Activated naive CD4-positive, alpha-beta T cell treated with anti-CD3 and anti-CD28 coated beads for 36 hours (primary cell): ENCODE results near the gene FNTB. TPM values are rescaled to one million over a fixed set of nuclear protein-coding genes. Genes with fewer than 3 reads are reported as not detected.

Experiments
- CTCF ChIA-PET: fragments of 350-600 bp; sonication (Branson Sonifier 250); formaldehyde crosslinking; loops from one replicate; lab custom pipeline; 2021; ENCODE audit warnings: antibody characterized with exemption; lab: Charles Lee
- DNase-seq: peaks from one replicate; pipeline ENCODE4 v3.0.0-alpha.2; 2020
- H3K27ac Mint-ChIP-seq: one replicate; pipeline ENCODE4 v1.8.0; 2021; ENCODE audit warnings: mild to moderate bottlenecking, mixed read lengths
- H3K27me3 Mint-ChIP-seq: one replicate; pipeline ENCODE4 v1.8.0; 2021; ENCODE audit warnings: low read depth, mixed read lengths
- H3K36me3 Mint-ChIP-seq: one replicate; pipeline ENCODE4 v1.8.0; 2021; ENCODE audit warnings: low read depth, mixed read lengths
- H3K4me1 Mint-ChIP-seq: one replicate; pipeline ENCODE4 v1.8.0; 2021; ENCODE audit warnings: low read depth, mixed read lengths
- H3K4me3 Mint-ChIP-seq: one replicate; pipeline ENCODE4 v1.8.0; 2021; ENCODE audit warnings: mild to moderate bottlenecking, moderate library complexity, mixed read lengths
- H3K9me3 Mint-ChIP-seq: one replicate; pipeline ENCODE4 v1.8.0; 2021; ENCODE audit warnings: mixed read lengths
- intact Hi-C: fragments of 100-400 bp; cut with micrococcal nuclease; formaldehyde crosslinking; loops from one replicate; pipeline ENCODE4 v1.15.1; 2023
- total RNA-seq, 2 experiments: library from RNA; stranded (reverse); gene quantifications; one replicate each; pipeline ENCODE4 v1.2.3, GENCODE V29; 2021

FNTB gene
- total RNA-seq, 2 experiments from 2014 or later, result 7.9 to 10.0 TPM

GRCh38 chr14:64946310-64947045 is 40.2 kb upstream of the FNTB start:
- H3K27ac Mint-ChIP-seq, result no peak overlapping the region
- H3K4me1 Mint-ChIP-seq, result peaks cover 32% of the 10 kb centered on the region
- H3K9me3 Mint-ChIP-seq, result no peaks in the 10 kb centered on the region
- no peak for DNase-seq
- CTCF ChIA-PET, result no interaction called here
- no peaks in the 10 kb centered on the region for H3K27me3 Mint-ChIP-seq
- intact Hi-C loops, result no loop called here
- H3K36me3 Mint-ChIP-seq, result peaks cover 14% of the 10 kb centered on the region
- H3K4me3 Mint-ChIP-seq, result no peak overlapping the region

- intact Hi-C loops, result no loop called here
- H3K27ac Mint-ChIP-seq, result no peak overlapping the region
- peaks cover 14% of the 10 kb centered on the region for H3K36me3 Mint-ChIP-seq
Measured at GRCh38 chr14:64947710-64948611, 38.7 kb upstream of the FNTB start.

GRCh38 chr14:64948612-64949210 is 38.0 kb upstream of the FNTB start:
- intact Hi-C loops, result no loop called here
- Mint-ChIP-seq H3K4me1 (peaks cover 24% of the 10 kb centered on the region), H3K27me3 (no peaks in the 10 kb centered on the region), H3K4me3 (no peak overlapping the region), H3K36me3 (peaks cover 11% of the 10 kb centered on the region), H3K27ac (no peak overlapping the region), H3K9me3 (no peaks in the 10 kb centered on the region)
- CTCF ChIA-PET, result interaction anchor here (0.6 kb wide), 1 partner anchor 8 kb away, joined by 6 read pairs; no protein-coding TSS in a partner anchor
- no peak for DNase-seq

More at GRCh38 chr14:64947710-64948611, 38.7 kb upstream of the FNTB start:
- DNase-seq, result no peak
- Mint-ChIP-seq H3K9me3 (no peaks in the 10 kb centered on the region), H3K4me3 (no peak overlapping the region), H3K27me3 (no peaks in the 10 kb centered on the region), H3K4me1 (peaks cover 31% of the 10 kb centered on the region)
- CTCF ChIA-PET, result interaction anchor here (0.5 kb wide), 1 partner anchor 9 kb away, joined by 5 read pairs; no protein-coding TSS in a partner anchor

GRCh38 chr14:64950889-64951288 is 35.8 kb upstream of the FNTB start:
- intact Hi-C loops, result no loop called here
- H3K36me3 Mint-ChIP-seq, result peaks cover 6% of the 10 kb centered on the region
- no peaks in the 10 kb centered on the region for H3K27me3 Mint-ChIP-seq
- no peak for DNase-seq
- H3K9me3 Mint-ChIP-seq, result no peaks in the 10 kb centered on the region
- H3K4me3 Mint-ChIP-seq, result no peak overlapping the region
- CTCF ChIA-PET, result interaction anchor here (0.5 kb wide), 1 partner anchor 15 kb away, joined by 6 read pairs; no protein-coding TSS in a partner anchor
- H3K27ac Mint-ChIP-seq, result no peak overlapping the region
- peaks cover 14% of the 10 kb centered on the region for H3K4me1 Mint-ChIP-seq

- peaks cover 6% of the 10 kb centered on the region for H3K36me3 Mint-ChIP-seq
Measured at GRCh38 chr14:64951291-64951690, 35.4 kb upstream of the FNTB start.

GRCh38 chr14:64951724-64952123 is 35.0 kb upstream of the FNTB start:
- H3K36me3 Mint-ChIP-seq, result peaks cover 4% of the 10 kb centered on the region
- no peaks in the 10 kb centered on the region for H3K27me3 Mint-ChIP-seq
- intact Hi-C loops, result no loop called here
- CTCF ChIA-PET, result interaction anchor here (0.6 kb wide), 1 partner anchor 384 kb away, joined by 3 read pairs; no protein-coding TSS in a partner anchor
- H3K4me1 Mint-ChIP-seq, result peaks cover 9% of the 10 kb centered on the region
- H3K9me3 Mint-ChIP-seq, result no peaks in the 10 kb centered on the region
- no peak overlapping the region for H3K27ac Mint-ChIP-seq
- no peak for DNase-seq
- no peak overlapping the region for H3K4me3 Mint-ChIP-seq

More at GRCh38 chr14:64951291-64951690, 35.4 kb upstream of the FNTB start:
- intact Hi-C loops, result no loop called here
- Mint-ChIP-seq H3K4me1 (peaks cover 13% of the 10 kb centered on the region), H3K4me3 (no peak overlapping the region), H3K27ac (no peak overlapping the region), H3K9me3 (no peaks in the 10 kb centered on the region), H3K27me3 (no peaks in the 10 kb centered on the region)
- CTCF ChIA-PET, result interaction anchor here (0.5 to 0.6 kb wide), 2 partner anchors 16 to 384 kb away, joined by 3 to 6 read pairs; no protein-coding TSS in a partner anchor
- no peak for DNase-seq

- Mint-ChIP-seq H3K9me3 (no peaks in the 10 kb centered on the region), H3K4me1 (peaks cover 4% of the 10 kb centered on the region), H3K36me3 (peaks cover 4% of the 10 kb centered on the region), H3K27me3 (no peaks in the 10 kb centered on the region), H3K27ac (no peak overlapping the region), H3K4me3 (no peak overlapping the region)
- intact Hi-C loops, result no loop called here
- no peak for DNase-seq
- CTCF ChIA-PET, result interaction anchor here (1.1 kb wide), 1 partner anchor 9 kb away, joined by 3 read pairs; no protein-coding TSS in a partner anchor
Measured at GRCh38 chr14:64952598-64953309, 33.9 kb upstream of the FNTB start.

- Mint-ChIP-seq H3K4me1 (peaks cover 4% of the 10 kb centered on the region), H3K27me3 (no peaks in the 10 kb centered on the region), H3K9me3 (no peaks in the 10 kb centered on the region), H3K4me3 (no peak overlapping the region), H3K27ac (no peak overlapping the region), H3K36me3 (peaks cover 4% of the 10 kb centered on the region)
- CTCF ChIA-PET, result interaction anchor here (1.1 kb wide), 1 partner anchor 8 kb away, joined by 3 read pairs; no protein-coding TSS in a partner anchor
- intact Hi-C loops, result no loop called here
- DNase-seq, result no peak
Measured at GRCh38 chr14:64953310-64953654, 33.4 kb upstream of the FNTB start.

- Mint-ChIP-seq H3K9me3 (no peaks in the 10 kb centered on the region), H3K4me1 (peaks cover 4% of the 10 kb centered on the region), H3K27me3 (no peaks in the 10 kb centered on the region), H3K27ac (no peak overlapping the region), H3K36me3 (peaks cover 4% of the 10 kb centered on the region), H3K4me3 (no peak overlapping the region)
- DNase-seq, result no peak
- CTCF ChIA-PET, result no interaction called here
- intact Hi-C loops, result no loop called here
Measured at GRCh38 chr14:64953661-64954060, 33.0 kb upstream of the FNTB start.

GRCh38 chr14:64954491-64955240 is 32.0 kb upstream of the FNTB start:
- Mint-ChIP-seq H3K4me1 (peaks cover 4% of the 10 kb centered on the region), H3K9me3 (no peaks in the 10 kb centered on the region), H3K4me3 (no peak overlapping the region), H3K27ac (no peak overlapping the region), H3K36me3 (peaks cover 4% of the 10 kb centered on the region), H3K27me3 (no peaks in the 10 kb centered on the region)
- intact Hi-C loops, result no loop called here
- no peak for DNase-seq
- CTCF ChIA-PET, result interaction anchor here (0.8 kb wide), 1 partner anchor 44 kb away, joined by 3 read pairs; no protein-coding TSS in a partner anchor

- intact Hi-C loops, result no loop called here
- Mint-ChIP-seq H3K9me3 (no peaks in the 10 kb centered on the region), H3K36me3 (peaks cover 4% of the 10 kb centered on the region), H3K27me3 (no peaks in the 10 kb centered on the region), H3K4me3 (no peak overlapping the region), H3K27ac (no peak overlapping the region), H3K4me1 (peaks cover 4% of the 10 kb centered on the region)
- DNase-seq, result no peak
- CTCF ChIA-PET, result interaction anchor here (0.8 kb wide), 1 partner anchor 44 kb away, joined by 3 read pairs; no protein-coding TSS in a partner anchor
Measured at GRCh38 chr14:64955297-64955696, 31.4 kb upstream of the FNTB start.
